Measurements from ENCODE around the gene SYTL1. TPM values are rescaled to one million over a fixed set of nuclear protein-coding genes. Genes with fewer than 3 reads are reported as not detected.

SYTL1 gene
- polyA plus RNA-seq, 1 of the 3 experiments (the other 2 are of a cell fraction): 3.0 TPM

DNA sequence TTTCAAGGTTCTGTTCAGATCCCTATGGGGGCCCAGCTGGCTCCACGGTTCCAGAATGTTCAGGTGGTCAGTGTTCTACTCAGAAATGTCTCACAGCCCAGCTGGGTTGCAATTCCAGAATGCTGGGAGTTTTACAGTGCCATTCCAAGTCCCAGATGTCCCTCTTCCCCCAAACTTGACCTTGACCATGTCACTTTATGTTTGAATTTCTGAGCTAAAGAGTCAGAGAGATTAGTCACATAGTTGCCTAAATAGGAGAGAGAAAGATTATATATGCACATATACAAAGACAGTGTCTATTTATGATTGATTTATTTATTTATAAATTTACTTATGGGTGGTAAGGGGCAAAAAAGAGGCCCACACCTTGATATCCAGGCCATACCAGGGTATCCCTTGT is 53.1 kb downstream of the SYTL1 start:
- POLR2A ChIA-PET: interaction anchor here (0.6 to 2.1 kb wide), 4 partner anchors 29 to 99 kb away, joined by 3 to 14 read pairs (median 4); partner anchors contain the start of gene MAP3K6
- H4K20me1 ChIP-seq (ENCODE audit: insufficient read depth): no peaks in the 10 kb centered on the region
- no peak overlapping the region for H3K4me3 ChIP-seq (ENCODE audit: low read depth in 2 of 2, low read length in 1 of 2)
- H3K9me2 ChIP-seq: no peaks in the 10 kb centered on the region
- H3K27ac ChIP-seq (ENCODE audit: low read depth in 2 of 2, low read length in 1 of 2): peak overlapping the region in 1 of 2 experiments; percentile 15; a peak in 1 of 4 replicates
- peaks cover 11% of the 10 kb centered on the region; the same call in 1 of the 2 replicates for H3K79me2 ChIP-seq (ENCODE audit: insufficient read depth)
- no peaks in the 10 kb centered on the region; the same call in 1 of the 2 replicates for H3K27me3 ChIP-seq (ENCODE audit: insufficient read depth)
- DNase-seq: no peak
- WGBS (ENCODE audit: low lambda C conversion rate): 86% methylated on average over 1 of the region's 1 CpG
- no peak overlapping the region for H3K4me2 ChIP-seq
- peaks cover 0 to 28% of the 10 kb centered on the region in 2 experiments; a peak in 2 of 4 replicates for H3K4me1 ChIP-seq (ENCODE audit: control insufficient read depth in 1 of 2, insufficient read depth in 2 of 2, low read depth in 1 of 2, low read length in 1 of 2)
- no peaks in the 10 kb centered on the region for H3K9me3 ChIP-seq
- H3K9ac ChIP-seq: no peak overlapping the region
- no peak overlapping the region for H2AFZ ChIP-seq (ENCODE audit: low read depth)
- no peaks in the 10 kb centered on the region for H3K36me3 ChIP-seq (replicated peaks in 1 of 2; ENCODE audit: control insufficient read depth in 1 of 2, insufficient read depth in 2 of 2, low read length in 1 of 2)
- CTCF ChIA-PET: interaction anchor here (0.7 to 20.0 kb wide), 44 partner anchors 8 to 350 kb away, joined by 3 to 731 read pairs (median 5); partner anchors contain the start of genes AHDC1, MAP3K6 and SYTL1
- peaks cover 12% of the 10 kb centered on the region for H3F3A ChIP-seq (replicated peaks; ENCODE audit: insufficient read depth)
- TF ChIP-seq RFX5 (IDR thresholded peaks at IDR 0.05; ENCODE audit: low read length) (no peak), ELF1 (IDR thresholded peaks at IDR 0.05) (no peak), MXI1 (IDR thresholded peaks at IDR 0.05; ENCODE audit: low read depth, low read length) (no peak), EP300 (IDR thresholded peaks at IDR 0.05; ENCODE audit: borderline replicate concordance in 1 of 2, low read depth in 1 of 2, low read length in 1 of 2) (no peak), YY1 (IDR thresholded peaks at IDR 0.05; ENCODE audit: low read depth) (no peak), RXRA (IDR thresholded peaks at IDR 0.05; ENCODE audit: borderline replicate concordance, low read depth) (no peak)
- TF ChIP-seq, protein P1, sequence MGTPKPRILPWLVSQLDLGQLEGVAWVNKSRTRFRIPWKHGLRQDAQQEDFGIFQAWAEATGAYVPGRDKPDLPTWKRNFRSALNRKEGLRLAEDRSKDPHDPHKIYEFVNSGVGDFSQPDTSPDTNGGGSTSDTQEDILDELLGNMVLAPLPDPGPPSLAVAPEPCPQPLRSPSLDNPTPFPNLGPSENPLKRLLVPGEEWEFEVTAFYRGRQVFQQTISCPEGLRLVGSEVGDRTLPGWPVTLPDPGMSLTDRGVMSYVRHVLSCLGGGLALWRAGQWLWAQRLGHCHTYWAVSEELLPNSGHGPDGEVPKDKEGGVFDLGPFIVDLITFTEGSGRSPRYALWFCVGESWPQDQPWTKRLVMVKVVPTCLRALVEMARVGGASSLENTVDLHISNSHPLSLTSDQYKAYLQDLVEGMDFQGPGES (IDR thresholded peaks at IDR 0.05; ENCODE audit: low read depth, low read length): no peak
- TF ChIP-seq, protein P2, sequence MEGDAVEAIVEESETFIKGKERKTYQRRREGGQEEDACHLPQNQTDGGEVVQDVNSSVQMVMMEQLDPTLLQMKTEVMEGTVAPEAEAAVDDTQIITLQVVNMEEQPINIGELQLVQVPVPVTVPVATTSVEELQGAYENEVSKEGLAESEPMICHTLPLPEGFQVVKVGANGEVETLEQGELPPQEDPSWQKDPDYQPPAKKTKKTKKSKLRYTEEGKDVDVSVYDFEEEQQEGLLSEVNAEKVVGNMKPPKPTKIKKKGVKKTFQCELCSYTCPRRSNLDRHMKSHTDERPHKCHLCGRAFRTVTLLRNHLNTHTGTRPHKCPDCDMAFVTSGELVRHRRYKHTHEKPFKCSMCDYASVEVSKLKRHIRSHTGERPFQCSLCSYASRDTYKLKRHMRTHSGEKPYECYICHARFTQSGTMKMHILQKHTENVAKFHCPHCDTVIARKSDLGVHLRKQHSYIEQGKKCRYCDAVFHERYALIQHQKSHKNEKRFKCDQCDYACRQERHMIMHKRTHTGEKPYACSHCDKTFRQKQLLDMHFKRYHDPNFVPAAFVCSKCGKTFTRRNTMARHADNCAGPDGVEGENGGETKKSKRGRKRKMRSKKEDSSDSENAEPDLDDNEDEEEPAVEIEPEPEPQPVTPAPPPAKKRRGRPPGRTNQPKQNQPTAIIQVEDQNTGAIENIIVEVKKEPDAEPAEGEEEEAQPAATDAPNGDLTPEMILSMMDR (IDR thresholded peaks at IDR 0.05): no peak
- TF ChIP-seq, protein P3, sequence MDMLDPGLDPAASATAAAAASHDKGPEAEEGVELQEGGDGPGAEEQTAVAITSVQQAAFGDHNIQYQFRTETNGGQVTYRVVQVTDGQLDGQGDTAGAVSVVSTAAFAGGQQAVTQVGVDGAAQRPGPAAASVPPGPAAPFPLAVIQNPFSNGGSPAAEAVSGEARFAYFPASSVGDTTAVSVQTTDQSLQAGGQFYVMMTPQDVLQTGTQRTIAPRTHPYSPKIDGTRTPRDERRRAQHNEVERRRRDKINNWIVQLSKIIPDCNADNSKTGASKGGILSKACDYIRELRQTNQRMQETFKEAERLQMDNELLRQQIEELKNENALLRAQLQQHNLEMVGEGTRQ (IDR thresholded peaks at IDR 0.05; ENCODE audit: borderline replicate concordance, low read depth, low read length): no peak

DNA sequence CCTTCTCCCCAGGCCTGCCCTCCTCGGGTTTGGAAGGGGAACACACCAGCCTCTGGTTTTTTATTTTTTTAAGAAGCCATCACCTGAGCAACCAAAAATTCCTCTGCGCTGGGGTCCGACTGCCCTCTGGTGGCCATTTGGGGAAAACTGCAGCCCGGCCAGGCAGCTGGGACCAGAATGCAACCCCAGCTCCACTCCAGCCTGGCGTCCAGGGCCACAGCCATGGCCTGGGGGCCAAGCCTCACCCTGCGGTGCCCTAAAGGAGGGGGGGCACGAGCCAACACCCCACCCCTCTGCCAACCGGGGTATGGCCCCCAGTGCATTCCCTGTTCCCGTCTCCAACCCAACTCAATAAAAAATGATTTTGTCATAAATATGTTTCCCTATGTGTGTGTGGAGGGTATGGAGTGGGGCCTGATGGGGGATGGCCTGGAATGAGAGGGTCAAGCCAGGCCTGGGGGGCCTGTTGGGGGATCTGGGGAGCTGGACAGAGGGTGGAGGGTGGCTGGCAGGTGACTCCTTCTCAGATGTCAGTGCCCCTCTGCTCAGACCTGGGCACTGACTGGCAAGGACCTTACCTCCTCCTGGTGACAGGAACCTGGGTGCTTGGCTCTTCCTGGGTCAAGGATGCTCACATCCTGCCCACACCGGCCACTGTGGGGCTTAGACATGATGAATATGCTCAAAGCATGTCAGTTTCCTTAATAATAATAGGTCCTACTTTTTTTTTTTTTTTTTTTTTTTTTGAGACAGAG is 53.8 kb downstream of the SYTL1 start:
- Histone ChIP-seq H2AFZ (ENCODE audit: low read depth) (no peak overlapping the region), H3K9me3 (no peaks in the 10 kb centered on the region), H3K4me1 (ENCODE audit: control insufficient read depth in 1 of 2, insufficient read depth in 2 of 2, low read depth in 1 of 2, low read length in 1 of 2) (peaks cover 0 to 28% of the 10 kb centered on the region in 2 experiments; a peak in 2 of 4 replicates), H3K9ac (no peak overlapping the region), H4K20me1 (ENCODE audit: insufficient read depth) (no peaks in the 10 kb centered on the region), H3K27ac (ENCODE audit: low read depth in 2 of 2, low read length in 1 of 2) (peak overlapping the region; percentile 15 to 18; a peak in 2 of 4 replicates), H3K36me3 (replicated peaks in 1 of 2; ENCODE audit: control insufficient read depth in 1 of 2, insufficient read depth in 2 of 2, low read length in 1 of 2) (no peaks in the 10 kb centered on the region), H3K4me3 (ENCODE audit: low read depth in 2 of 2, low read length in 1 of 2) (no peak overlapping the region; a peak in 1 of 4 replicates), H3K4me2 (no peak overlapping the region), H3K9me2 (no peaks in the 10 kb centered on the region), H3K27me3 (ENCODE audit: insufficient read depth) (no peaks in the 10 kb centered on the region), H3F3A (replicated peaks; ENCODE audit: insufficient read depth) (peaks cover 12% of the 10 kb centered on the region), H3K79me2 (ENCODE audit: insufficient read depth) (peaks cover 11% of the 10 kb centered on the region; the same call in 1 of the 2 replicates)
- 6% methylated on average over 5 of the region's 10 CpGs for WGBS (ENCODE audit: low lambda C conversion rate)
- POLR2A ChIA-PET: interaction anchor here (0.6 to 2.1 kb wide), 4 partner anchors 29 to 99 kb away, joined by 3 to 14 read pairs (median 4); partner anchors contain the start of gene MAP3K6
- CTCF ChIA-PET: interaction anchor here (0.6 to 20.0 kb wide), 58 partner anchors 8 to 877 kb away, joined by 3 to 731 read pairs (median 4); partner anchors contain the start of genes AHDC1, CD164L2, MAP3K6 and SYTL1
- DNase-seq: peak; percentile 88
- TF ChIP-seq FOXJ3 (CRISPR knock-in tag; IDR thresholded peaks at IDR 0.05) (no peak), EZH2phosphoT487 (IDR thresholded peaks at IDR 0.05; ENCODE audit: borderline replicate concordance, low read depth) (no peak), MXI1 (IDR thresholded peaks at IDR 0.05; ENCODE audit: low read depth, low read length) (peak; percentile 42; the same call in 1 of the 2 replicates), CHD2 (IDR thresholded peaks at IDR 0.05; ENCODE audit: low read length, partially characterized antibody) (no peak), TEAD4 (IDR thresholded peaks at IDR 0.05; ENCODE audit: borderline replicate concordance, insufficient read depth) (no peak), TAF1 (IDR thresholded peaks at IDR 0.05; ENCODE audit: borderline replicate concordance, low read depth, low read length) (no peak), POLR2AphosphoS5 (IDR thresholded peaks at IDR 0.05; ENCODE audit: low read depth, low read length) (no peak)
- TF ChIP-seq, protein P4, sequence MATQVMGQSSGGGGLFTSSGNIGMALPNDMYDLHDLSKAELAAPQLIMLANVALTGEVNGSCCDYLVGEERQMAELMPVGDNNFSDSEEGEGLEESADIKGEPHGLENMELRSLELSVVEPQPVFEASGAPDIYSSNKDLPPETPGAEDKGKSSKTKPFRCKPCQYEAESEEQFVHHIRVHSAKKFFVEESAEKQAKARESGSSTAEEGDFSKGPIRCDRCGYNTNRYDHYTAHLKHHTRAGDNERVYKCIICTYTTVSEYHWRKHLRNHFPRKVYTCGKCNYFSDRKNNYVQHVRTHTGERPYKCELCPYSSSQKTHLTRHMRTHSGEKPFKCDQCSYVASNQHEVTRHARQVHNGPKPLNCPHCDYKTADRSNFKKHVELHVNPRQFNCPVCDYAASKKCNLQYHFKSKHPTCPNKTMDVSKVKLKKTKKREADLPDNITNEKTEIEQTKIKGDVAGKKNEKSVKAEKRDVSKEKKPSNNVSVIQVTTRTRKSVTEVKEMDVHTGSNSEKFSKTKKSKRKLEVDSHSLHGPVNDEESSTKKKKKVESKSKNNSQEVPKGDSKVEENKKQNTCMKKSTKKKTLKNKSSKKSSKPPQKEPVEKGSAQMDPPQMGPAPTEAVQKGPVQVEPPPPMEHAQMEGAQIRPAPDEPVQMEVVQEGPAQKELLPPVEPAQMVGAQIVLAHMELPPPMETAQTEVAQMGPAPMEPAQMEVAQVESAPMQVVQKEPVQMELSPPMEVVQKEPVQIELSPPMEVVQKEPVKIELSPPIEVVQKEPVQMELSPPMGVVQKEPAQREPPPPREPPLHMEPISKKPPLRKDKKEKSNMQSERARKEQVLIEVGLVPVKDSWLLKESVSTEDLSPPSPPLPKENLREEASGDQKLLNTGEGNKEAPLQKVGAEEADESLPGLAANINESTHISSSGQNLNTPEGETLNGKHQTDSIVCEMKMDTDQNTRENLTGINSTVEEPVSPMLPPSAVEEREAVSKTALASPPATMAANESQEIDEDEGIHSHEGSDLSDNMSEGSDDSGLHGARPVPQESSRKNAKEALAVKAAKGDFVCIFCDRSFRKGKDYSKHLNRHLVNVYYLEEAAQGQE (IDR thresholded peaks at IDR 0.05; ENCODE audit: low read depth, low read length): no peak
